OCI-LY1 (cell line): Measurements from ENCODE around the gene CDHR5.

Experiments
- H2AFZ ChIP-seq: fragments of 200-600 bp; sonication (generic), shearing (Covaris generic); 2 replicates; pipeline ENCODE4 v1.6.0; 2014; ENCODE audit warnings: antibody characterized with exemption, mild to moderate bottlenecking, low read length
- H3F3A ChIP-seq: fragments of 200-600 bp; sonication (generic), shearing (Covaris generic); 2 replicates; pipeline ENCODE4 v1.6.0; 2014; ENCODE audit warnings: mild to moderate bottlenecking, antibody characterized with exemption, low read length, moderate library complexity; ENCODE audit not compliant: insufficient read depth
- H3K27ac ChIP-seq: fragments of 200-600 bp; sonication (generic); 2 replicates; pipeline ENCODE4 v1.5.1; 2014; ENCODE audit warnings: low read length, mixed run types, mild to moderate bottlenecking, low read depth; ENCODE audit not compliant: poor library complexity, severe bottlenecking
- H3K27me3 ChIP-seq: fragments of 200-600 bp; sonication (generic); 2 replicates; pipeline ENCODE4 v1.6.0; 2014; ENCODE audit warnings: antibody characterized with exemption, mild to moderate bottlenecking, low read length, moderate library complexity; ENCODE audit not compliant: insufficient read depth
- H3K36me3 ChIP-seq: fragments of 200-600 bp; sonication (generic); 2 replicates; pipeline ENCODE4 v1.6.1; 2014; ENCODE audit warnings: mild to moderate bottlenecking, antibody characterized with exemption, low read length, moderate library complexity, mixed read lengths; ENCODE audit not compliant: insufficient read depth
- H3K4me1 ChIP-seq: fragments of 200-600 bp; sonication (generic); 2 replicates; pipeline ENCODE4 v1.5.1; 2014; ENCODE audit warnings: mild to moderate bottlenecking, low read length, moderate library complexity; ENCODE audit not compliant: insufficient read depth, severe bottlenecking
- H3K4me2 ChIP-seq: fragments of 200-600 bp; sonication (generic), shearing (Covaris generic); 2 replicates; pipeline ENCODE4 v1.6.1; 2014; ENCODE audit warnings: low read length
- H3K4me3 ChIP-seq: fragments of 200-600 bp; sonication (generic); 2 replicates; pipeline ENCODE4 v1.5.1; 2014; ENCODE audit warnings: low read length, low read depth, mild to moderate bottlenecking, mixed read lengths; ENCODE audit not compliant: poor library complexity, severe bottlenecking
- H3K79me2 ChIP-seq: fragments of 200-600 bp; shearing (Covaris generic); 2 replicates; pipeline ENCODE4 v1.6.1; 2016; ENCODE audit warnings: mixed run types, low read length, mixed read lengths; ENCODE audit not compliant: insufficient read depth
- H3K9ac ChIP-seq: fragments of 200-600 bp; sonication (generic), shearing (Covaris generic); 2 replicates; pipeline ENCODE4 v1.6.1; 2014; ENCODE audit warnings: mild to moderate bottlenecking, low read length, mixed read lengths
- H3K9me2 ChIP-seq: fragments of 200-600 bp; sonication (generic), shearing (Covaris generic); 2 replicates; pipeline ENCODE4 v1.6.1; 2014; ENCODE audit warnings: low read depth, mild to moderate bottlenecking, low read length, mixed read lengths
- H3K9me3 ChIP-seq: fragments of 200-600 bp; shearing (Covaris generic); 2 replicates; pipeline ENCODE4 v1.6.1; 2014; ENCODE audit warnings: low read length, mixed read lengths
- H4K20me1 ChIP-seq: fragments of 200-600 bp; sonication (generic), shearing (Covaris generic); 2 replicates; pipeline ENCODE4 v1.6.0; 2016; ENCODE audit warnings: mild to moderate bottlenecking, low read length; ENCODE audit not compliant: insufficient read depth
- CTCF ChIP-seq: fragments of 200-600 bp; sonication (generic), shearing (Covaris generic); IDR thresholded peaks from 2 replicates; pipeline ENCODE4 v1.5.1; 2017; ENCODE audit warnings: mild to moderate bottlenecking, antibody characterized with exemption, low read length, moderate library complexity, mixed read lengths
- EZH2 ChIP-seq: fragments of 200-600 bp; sonication (generic), shearing (Covaris generic); IDR thresholded peaks from 2 replicates; pipeline ENCODE4 v1.8.0; 2017; ENCODE audit warnings: borderline replicate concordance, mixed run types, mild to moderate bottlenecking, antibody characterized with exemption, low read length, moderate library complexity, mixed read lengths

CDHR5 gene

GRCh38 chr11:643849-644738, 19.3 kb upstream of the CDHR5 start:
- Histone ChIP-seq H4K20me1 (no peaks in the 10 kb centered on the region), H3K4me3 (no peak overlapping the region), H3K9me2 (no peaks in the 10 kb centered on the region), H3K9ac (no peak overlapping the region), H3K27me3 (no peaks in the 10 kb centered on the region), H3K4me2 (no peak overlapping the region), H3F3A (no peaks in the 10 kb centered on the region), H3K36me3 (peaks cover 5% of the 10 kb centered on the region; the same call in 1 of the 2 replicates), H3K9me3 (no peaks in the 10 kb centered on the region), H3K4me1 (peaks cover 18% of the 10 kb centered on the region), H3K79me2 (no peaks in the 10 kb centered on the region), H2AFZ (no peak overlapping the region), H3K27ac (no peak overlapping the region)
- TF ChIP-seq EZH2 (no peak), CTCF (no peak)

- Histone ChIP-seq H3K36me3 (peaks cover 5% of the 10 kb centered on the region; the same call in 1 of the 2 replicates), H3K4me1 (peaks cover 18% of the 10 kb centered on the region), H3K4me3 (no peak overlapping the region), H3K4me2 (no peak overlapping the region), H3K79me2 (no peaks in the 10 kb centered on the region), H3K27ac (no peak overlapping the region), H2AFZ (no peak overlapping the region), H3F3A (no peaks in the 10 kb centered on the region), H4K20me1 (no peaks in the 10 kb centered on the region), H3K9me3 (no peaks in the 10 kb centered on the region), H3K9ac (no peak overlapping the region), H3K27me3 (no peaks in the 10 kb centered on the region), H3K9me2 (no peaks in the 10 kb centered on the region)
- TF ChIP-seq CTCF, result no peak
- TF ChIP-seq EZH2, result no peak
These were observed 18.6 kb upstream of the CDHR5 start for GRCh38 chr11:643366-643765.

- Histone ChIP-seq H3K9me2 (no peaks in the 10 kb centered on the region), H3K27me3 (no peaks in the 10 kb centered on the region), H3K9ac (no peak overlapping the region), H2AFZ (no peak overlapping the region), H4K20me1 (no peaks in the 10 kb centered on the region), H3K9me3 (no peaks in the 10 kb centered on the region), H3K4me3 (no peak overlapping the region), H3K27ac (no peak overlapping the region), H3K4me1 (peaks cover 17% of the 10 kb centered on the region), H3K79me2 (no peaks in the 10 kb centered on the region), H3F3A (no peaks in the 10 kb centered on the region), H3K36me3 (peaks cover 5% of the 10 kb centered on the region; the same call in 1 of the 2 replicates), H3K4me2 (no peak overlapping the region)
- TF ChIP-seq EZH2 (no peak), CTCF (no peak)
These were observed 17.1 kb upstream of the CDHR5 start for GRCh38 chr11:641806-642370.
